Measurements from ENCODE around the gene ADAMTS2. TPM values are rescaled to one million over a fixed set of nuclear protein-coding genes. Genes with fewer than 3 reads are reported as not detected.
"Not testable (repeated sequence)": the region's sequence is repeated elsewhere in the genome, so short reads cannot be mapped to it uniquely, and the experiment has no call there.

ADAMTS2 gene
- total and polyA plus RNA-seq, 7 experiments from 2014 or later = not detected

GRCh38 chr5:179218943-179219330, 126.3 kb downstream of the ADAMTS2 start:
- intact Hi-C loops (cut with micrococcal nuclease) = no loop called here
- CTCF ChIA-PET = no interaction called here

GRCh38 chr5:179217956-179218942, 127.0 kb downstream of the ADAMTS2 start:
- Histone ChIP-seq H3K4me3 (ENCODE audit: low read length) (no peak overlapping the region), H3K9me3 (ENCODE audit: control insufficient read depth in 2 of 3, low read length in 3 of 3) (no peaks in the 10 kb centered on the region), H3K27me3 (ENCODE audit: control insufficient read depth in 2 of 2, insufficient read depth in 2 of 2, low read length in 2 of 2) (no peaks in the 10 kb centered on the region), H3K36me3 (ENCODE audit: control insufficient read depth in 2 of 3, insufficient read depth in 3 of 3, low read length in 3 of 3) (no peaks in the 10 kb centered on the region), H3K4me1 (ENCODE audit: control insufficient read depth in 2 of 2, insufficient read depth in 2 of 2, low read length in 2 of 2) (no peaks in the 10 kb centered on the region), H3K27ac (ENCODE audit: low read depth, low read length) (no peak overlapping the region)
- Mint-ChIP-seq H3K36me3 (peaks cover 0 to 3% (median under 1%) of the 10 kb centered on the region in 5 donors), H3K9me3 (peaks cover 0 to 5% (median 4%) of the 10 kb centered on the region in 11 donors), H3K27ac (no peak overlapping the region), H3K4me1 (no peaks in the 10 kb centered on the region), H3K27me3 (peaks cover 0 to 3% (median 0%) of the 10 kb centered on the region in 5 donors), H3K4me3 (no peak overlapping the region)
- ChIA-PET POLR2A (no interaction called here), CTCF (no interaction called here)
- no peak for DNase-seq
- intact Hi-C loops (cut with micrococcal nuclease) = no loop called here
- ATAC-seq = peak; percentile 20

More at GRCh38 chr5:179218943-179219330, 126.3 kb downstream of the ADAMTS2 start:
- no peak overlapping the region for H3K27ac ChIP-seq (ENCODE audit: low read depth, low read length)
- no peak overlapping the region for H3K27ac Mint-ChIP-seq
- POLR2A ChIA-PET = no interaction called here
- DNase-seq (no peak), ATAC-seq (no peak)
- no peaks in the 10 kb centered on the region for H3K27me3 ChIP-seq (ENCODE audit: control insufficient read depth in 2 of 2, insufficient read depth in 2 of 2, low read length in 2 of 2)
- H3K36me3 ChIP-seq (ENCODE audit: control insufficient read depth in 2 of 3, insufficient read depth in 3 of 3, low read length in 3 of 3) = no peaks in the 10 kb centered on the region
- peaks cover 0 to 6% (median 0%) of the 10 kb centered on the region in 3 experiments for H3K9me3 ChIP-seq (ENCODE audit: control insufficient read depth in 2 of 3, low read length in 3 of 3)
- H3K9me3 Mint-ChIP-seq = peaks cover 0 to 12% (median 7%) of the 10 kb centered on the region in 11 donors
- H3K4me1 Mint-ChIP-seq = no peaks in the 10 kb centered on the region
- H3K4me1 ChIP-seq (ENCODE audit: control insufficient read depth in 2 of 2, insufficient read depth in 2 of 2, low read length in 2 of 2) = no peaks in the 10 kb centered on the region
- no peak overlapping the region for H3K4me3 ChIP-seq (ENCODE audit: low read length)
- peaks cover 0 to 6% (median 4%) of the 10 kb centered on the region in 5 donors for H3K36me3 Mint-ChIP-seq
- H3K27me3 Mint-ChIP-seq = peaks cover 0 to 3% (median 0%) of the 10 kb centered on the region in 5 donors
- H3K4me3 Mint-ChIP-seq = no peak overlapping the region

GRCh38 chr5:179217356-179217755, 127.9 kb downstream of the ADAMTS2 start:
- no peak overlapping the region for H3K4me3 ChIP-seq (ENCODE audit: low read length)
- DNase-seq (no peak), ATAC-seq (no peak)
- no peaks in the 10 kb centered on the region for H3K9me3 ChIP-seq (ENCODE audit: control insufficient read depth in 2 of 3, low read length in 3 of 3)
- Mint-ChIP-seq H3K9me3 (no peaks in the 10 kb centered on the region), H3K27me3 (peaks cover 0 to 5% (median 0%) of the 10 kb centered on the region in 5 donors), H3K4me1 (no peaks in the 10 kb centered on the region), H3K27ac (no peak overlapping the region), H3K4me3 (no peak overlapping the region), H3K36me3 (no peaks in the 10 kb centered on the region)
- CTCF ChIA-PET = no interaction called here
- H3K4me1 ChIP-seq (ENCODE audit: control insufficient read depth in 2 of 2, insufficient read depth in 2 of 2, low read length in 2 of 2) = no peaks in the 10 kb centered on the region
- no peaks in the 10 kb centered on the region for H3K36me3 ChIP-seq (ENCODE audit: control insufficient read depth in 2 of 3, insufficient read depth in 3 of 3, low read length in 3 of 3)
- no peak overlapping the region for H3K27ac ChIP-seq (ENCODE audit: low read depth, low read length)
- POLR2A ChIA-PET = no interaction called here
- no peaks in the 10 kb centered on the region for H3K27me3 ChIP-seq (ENCODE audit: control insufficient read depth in 2 of 2, insufficient read depth in 2 of 2, low read length in 2 of 2)
- intact Hi-C loops (cut with micrococcal nuclease) = no loop called here

- ATAC-seq; intact Hi-C loops (cut with micrococcal nuclease); H3K27me3 ChIP-seq (ENCODE audit: control insufficient read depth in 2 of 2, insufficient read depth in 2 of 2, low read length in 2 of 2); H3K9me3 Mint-ChIP-seq; DNase-seq; CTCF ChIA-PET; POLR2A ChIA-PET; H3K4me3 ChIP-seq (ENCODE audit: low read length); H3K36me3 Mint-ChIP-seq; H3K27ac ChIP-seq (ENCODE audit: low read depth, low read length); H3K4me3 Mint-ChIP-seq; H3K27ac Mint-ChIP-seq; H3K9me3 ChIP-seq (ENCODE audit: control insufficient read depth in 2 of 3, low read length in 3 of 3); H3K4me1 Mint-ChIP-seq; H3K36me3 ChIP-seq (ENCODE audit: control insufficient read depth in 2 of 3, insufficient read depth in 3 of 3, low read length in 3 of 3); H3K4me1 ChIP-seq (ENCODE audit: control insufficient read depth in 2 of 2, insufficient read depth in 2 of 2, low read length in 2 of 2): not testable (repeated sequence)
- peaks cover 0 to 11% (median 0%) of the 10 kb centered on the region in 5 donors for H3K27me3 Mint-ChIP-seq
Observed at GRCh38 chr5:179216381-179216780, 128.9 kb downstream of the ADAMTS2 start.

GRCh38 chr5:179215576-179215975, 129.7 kb downstream of the ADAMTS2 start:
- intact Hi-C loops (cut with micrococcal nuclease) = no loop called here
- Mint-ChIP-seq H3K4me3 (no peak overlapping the region), H3K27ac (no peak overlapping the region), H3K36me3 (no peaks in the 10 kb centered on the region), H3K4me1 (no peaks in the 10 kb centered on the region), H3K27me3 (peaks cover 0 to 15% (median 0%) of the 10 kb centered on the region in 5 donors), H3K9me3 (no peaks in the 10 kb centered on the region)
- no peak overlapping the region for H3K27ac ChIP-seq (ENCODE audit: low read depth, low read length)
- POLR2A ChIA-PET = no interaction called here
- H3K4me3 ChIP-seq (ENCODE audit: low read length) = no peak overlapping the region
- no peaks in the 10 kb centered on the region for H3K4me1 ChIP-seq (ENCODE audit: control insufficient read depth in 2 of 2, insufficient read depth in 2 of 2, low read length in 2 of 2)
- no peaks in the 10 kb centered on the region for H3K9me3 ChIP-seq (ENCODE audit: control insufficient read depth in 2 of 3, low read length in 3 of 3)
- ATAC-seq (no peak), DNase-seq (no peak)
- CTCF ChIA-PET = no interaction called here
- no peaks in the 10 kb centered on the region for H3K36me3 ChIP-seq (ENCODE audit: control insufficient read depth in 2 of 3, insufficient read depth in 3 of 3, low read length in 3 of 3)
- no peaks in the 10 kb centered on the region for H3K27me3 ChIP-seq (ENCODE audit: control insufficient read depth in 2 of 2, insufficient read depth in 2 of 2, low read length in 2 of 2)

- intact Hi-C loops (cut with micrococcal nuclease) = no loop called here
- H3K36me3 ChIP-seq (ENCODE audit: control insufficient read depth in 2 of 3, insufficient read depth in 3 of 3, low read length in 3 of 3) = no peaks in the 10 kb centered on the region
- H3K4me1 Mint-ChIP-seq = no peaks in the 10 kb centered on the region
- H3K4me3 Mint-ChIP-seq = no peak overlapping the region
- H3K9me3 ChIP-seq (ENCODE audit: control insufficient read depth in 2 of 3, low read length in 3 of 3) = no peaks in the 10 kb centered on the region
- H3K4me1 ChIP-seq (ENCODE audit: control insufficient read depth in 2 of 2, insufficient read depth in 2 of 2, low read length in 2 of 2) = no peaks in the 10 kb centered on the region
- ChIA-PET POLR2A (no interaction called here), CTCF (no interaction called here)
- H3K27ac ChIP-seq (ENCODE audit: low read depth, low read length) = no peak overlapping the region
- DNase-seq (no peak), ATAC-seq (no peak)
- H3K36me3 Mint-ChIP-seq = no peaks in the 10 kb centered on the region
- H3K27ac Mint-ChIP-seq = no peak overlapping the region
- no peaks in the 10 kb centered on the region for H3K9me3 Mint-ChIP-seq
- peaks cover 0 to 15% (median 0%) of the 10 kb centered on the region in 5 donors for H3K27me3 Mint-ChIP-seq
- H3K4me3 ChIP-seq (ENCODE audit: low read length) = no peak overlapping the region
- H3K27me3 ChIP-seq (ENCODE audit: control insufficient read depth in 2 of 2, insufficient read depth in 2 of 2, low read length in 2 of 2) = no peaks in the 10 kb centered on the region
Observed at GRCh38 chr5:179214678-179215077, 130.6 kb downstream of the ADAMTS2 start.

GRCh38 chr5:179212870-179213269, 132.4 kb downstream of the ADAMTS2 start:
- Histone ChIP-seq H3K36me3 (ENCODE audit: control insufficient read depth in 2 of 3, insufficient read depth in 3 of 3, low read length in 3 of 3) (no peaks in the 10 kb centered on the region), H3K27me3 (ENCODE audit: control insufficient read depth in 2 of 2, insufficient read depth in 2 of 2, low read length in 2 of 2) (no peaks in the 10 kb centered on the region), H3K9me3 (ENCODE audit: control insufficient read depth in 2 of 3, low read length in 3 of 3) (no peaks in the 10 kb centered on the region), H3K4me1 (ENCODE audit: control insufficient read depth in 2 of 2, insufficient read depth in 2 of 2, low read length in 2 of 2) (no peaks in the 10 kb centered on the region), H3K4me3 (ENCODE audit: low read length) (no peak overlapping the region), H3K27ac (ENCODE audit: low read depth, low read length) (no peak overlapping the region)
- no peak for DNase-seq
- no peaks in the 10 kb centered on the region for H3K4me1 Mint-ChIP-seq
- H3K27me3 Mint-ChIP-seq = peaks cover 0 to 15% (median 0%) of the 10 kb centered on the region in 5 donors
- no peak overlapping the region for H3K4me3 Mint-ChIP-seq
- ChIA-PET POLR2A (no interaction called here), CTCF (interaction anchor here (0.5 kb wide), 1 partner anchor 39 kb away, joined by 4 read pairs; no protein-coding TSS in a partner anchor)
- no peak for ATAC-seq
- H3K27ac Mint-ChIP-seq = no peak overlapping the region
- H3K36me3 Mint-ChIP-seq = no peaks in the 10 kb centered on the region
- intact Hi-C loops (cut with micrococcal nuclease) = no loop called here
- no peaks in the 10 kb centered on the region for H3K9me3 Mint-ChIP-seq

All from naive thymus-derived CD4-positive, alpha-beta T cell (primary cell).